ENCODE measurements around the gene TUBGCP2.

TUBGCP2 gene

GRCh38 chr10:133342942-133343341 is 34.3 kb upstream of the TUBGCP2 start:
- DNase-seq (ENCODE audit: low read depth in 1 of 2, low spot score in 1 of 2), result no peak

- no peak for DNase-seq (ENCODE audit: low read depth in 1 of 2, low spot score in 1 of 2)
These were observed 33.3 kb upstream of the TUBGCP2 start for GRCh38 chr10:133341983-133342382.

DNA sequence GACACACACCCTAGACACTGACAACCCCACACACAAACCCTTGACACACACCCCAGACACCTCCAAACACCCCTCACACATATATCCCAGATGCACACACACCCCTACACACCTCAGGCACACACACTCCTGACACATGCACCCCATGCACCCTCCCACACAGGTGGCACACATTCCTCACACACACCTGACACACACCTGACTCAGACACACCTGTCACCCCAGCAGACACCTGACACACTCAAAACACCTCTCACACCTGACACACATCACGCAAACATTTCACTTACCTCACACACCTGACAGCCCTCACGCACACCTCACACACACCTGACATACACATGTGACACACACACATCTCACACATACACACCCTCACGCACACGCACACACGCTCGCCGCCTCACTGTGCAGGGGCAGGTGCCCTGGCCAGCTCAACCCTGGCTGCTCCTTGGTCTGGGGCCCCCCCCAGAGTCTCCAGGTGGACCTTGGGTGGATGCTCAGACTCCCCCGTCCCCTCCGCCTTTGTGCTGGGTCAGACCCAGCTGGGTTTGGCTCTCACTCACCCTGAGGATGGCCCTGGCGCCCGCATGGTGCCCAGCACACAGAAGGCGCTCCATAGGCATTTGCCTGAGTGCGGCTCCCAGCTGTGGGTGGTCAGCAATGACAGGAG is 31.2 kb upstream of the TUBGCP2 start:
- no peak for DNase-seq (ENCODE audit: low read depth in 1 of 2, low spot score in 1 of 2)

DNA sequence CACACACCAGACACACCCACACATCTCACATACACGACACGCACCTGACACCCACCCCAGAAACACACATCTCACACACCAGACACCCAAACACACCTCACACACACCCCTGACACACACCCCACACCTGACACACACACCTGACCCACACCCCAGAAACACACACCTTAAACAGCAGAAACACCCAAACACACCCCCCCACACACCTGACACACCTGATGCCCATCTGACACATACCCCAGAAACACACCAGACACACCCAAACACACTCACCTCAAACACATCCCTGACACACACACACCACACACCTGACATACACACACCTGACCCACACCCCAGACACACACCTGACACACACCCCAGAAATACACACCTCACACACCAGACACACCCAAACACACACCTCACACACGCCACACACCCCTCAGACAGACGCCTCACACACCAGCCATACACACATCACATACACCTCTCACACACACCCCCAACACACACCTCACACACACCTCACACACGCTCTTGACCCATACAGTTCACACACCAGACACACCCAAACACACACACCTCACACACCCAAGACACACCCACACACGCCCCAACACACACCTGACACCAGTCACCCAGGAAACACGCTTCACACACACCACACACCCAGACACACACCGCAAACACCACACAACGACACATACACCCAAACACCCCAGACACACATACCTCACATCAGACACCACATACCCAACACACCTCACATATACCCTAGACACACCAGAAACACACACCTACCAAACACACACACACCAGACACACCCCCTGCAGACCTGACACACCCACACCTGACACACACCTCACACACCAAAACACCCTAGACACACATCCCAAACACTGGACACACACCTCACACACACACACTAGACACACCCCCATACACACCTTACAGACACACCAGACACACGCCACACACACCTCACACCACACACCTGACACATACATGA is 29.7 kb upstream of the TUBGCP2 start:
- no peak for DNase-seq (ENCODE audit: low read depth in 1 of 2, low spot score in 1 of 2)

GRCh38 chr10:133337370-133337725 is 28.7 kb upstream of the TUBGCP2 start:
- no peak for DNase-seq (ENCODE audit: low read depth in 1 of 2, low spot score in 1 of 2)

DNA sequence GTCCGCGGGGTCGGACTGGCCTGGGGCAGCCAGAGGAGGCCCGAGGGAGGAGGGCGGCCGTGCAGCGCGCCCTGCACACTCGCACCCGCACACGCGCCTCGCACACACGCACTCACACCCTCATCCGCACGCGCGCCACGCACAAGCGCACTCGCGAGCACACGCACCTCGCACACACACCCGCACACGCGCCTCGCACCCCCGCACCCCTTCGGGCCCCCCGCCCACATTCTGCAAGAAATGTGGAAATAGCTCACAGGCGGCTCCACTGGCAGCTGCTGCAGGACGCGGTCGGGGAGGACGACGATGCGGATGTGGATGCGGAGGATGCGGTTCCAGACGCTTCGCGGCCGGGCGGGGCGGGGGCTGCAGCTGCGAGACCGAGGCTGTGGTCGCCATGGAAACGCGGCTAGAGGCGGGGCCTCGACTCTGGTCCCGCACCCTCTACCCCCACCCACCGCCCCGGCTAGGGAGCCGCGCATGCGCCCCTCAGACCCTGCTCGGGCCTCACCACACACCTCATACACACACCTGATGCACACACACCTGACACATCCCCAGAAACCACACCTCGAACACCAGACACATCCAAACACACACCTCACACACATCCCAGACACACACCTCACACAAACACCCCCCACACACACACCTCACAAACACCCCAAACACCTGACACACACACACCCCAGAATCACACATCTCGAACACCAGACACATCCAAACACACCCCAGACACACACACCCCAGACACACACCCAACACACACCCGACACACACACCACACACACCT is 28.1 kb upstream of the TUBGCP2 start, which contains the start of gene CALY:
TSS of gene CALY (minus strand) at position 320 of the 793 bp plus-strand sequence. CDS start 7,907 bp downstream, outside the sequence.
- DNase-seq (ENCODE audit: low read depth in 1 of 2, low spot score in 1 of 2), result peak in 1 of 2 donors; percentile 53

DNA sequence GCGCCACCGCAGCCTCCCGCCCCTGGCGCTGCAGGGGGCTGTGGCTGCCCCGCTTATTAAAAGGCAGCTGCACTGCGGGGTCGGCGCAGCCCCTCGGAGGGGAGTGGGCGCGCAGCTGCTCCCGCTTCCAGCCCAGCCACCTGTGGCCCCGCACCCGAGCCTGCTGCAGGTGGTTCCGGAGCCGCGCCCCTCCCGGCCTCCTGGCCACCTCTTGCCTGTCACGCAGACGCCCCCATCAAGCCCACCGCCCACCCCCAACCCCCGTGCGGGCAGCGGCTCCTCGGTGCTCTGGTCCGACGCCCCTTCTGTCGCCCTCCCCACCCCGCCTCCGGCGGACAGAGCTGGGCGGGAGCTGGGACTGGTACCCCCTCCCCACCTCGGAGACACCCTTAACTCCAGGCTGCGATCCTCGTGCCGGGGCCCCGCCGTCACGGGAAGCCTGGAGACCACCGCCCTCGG is 27.5 kb upstream of the TUBGCP2 start:
- no peak for DNase-seq (ENCODE audit: low read depth in 1 of 2, low spot score in 1 of 2)

GRCh38 chr10:133335246-133336117 is 26.8 kb upstream of the TUBGCP2 start:
- DNase-seq (ENCODE audit: low read depth in 1 of 2, low spot score in 1 of 2), result peak in 1 of 2 donors; percentile 67

- no peak for DNase-seq (ENCODE audit: low read depth in 1 of 2, low spot score in 1 of 2)
These were observed 26.0 kb upstream of the TUBGCP2 start for GRCh38 chr10:133334503-133335245.

GRCh38 chr10:133332936-133333699 is 24.4 kb upstream of the TUBGCP2 start:
- no peak for DNase-seq (ENCODE audit: low read depth in 1 of 2, low spot score in 1 of 2)

- DNase-seq (ENCODE audit: low read depth in 1 of 2, low spot score in 1 of 2), result peak; percentile 82 to 84
These were observed 21.0 kb upstream of the TUBGCP2 start for GRCh38 chr10:133329491-133330202.

DNA sequence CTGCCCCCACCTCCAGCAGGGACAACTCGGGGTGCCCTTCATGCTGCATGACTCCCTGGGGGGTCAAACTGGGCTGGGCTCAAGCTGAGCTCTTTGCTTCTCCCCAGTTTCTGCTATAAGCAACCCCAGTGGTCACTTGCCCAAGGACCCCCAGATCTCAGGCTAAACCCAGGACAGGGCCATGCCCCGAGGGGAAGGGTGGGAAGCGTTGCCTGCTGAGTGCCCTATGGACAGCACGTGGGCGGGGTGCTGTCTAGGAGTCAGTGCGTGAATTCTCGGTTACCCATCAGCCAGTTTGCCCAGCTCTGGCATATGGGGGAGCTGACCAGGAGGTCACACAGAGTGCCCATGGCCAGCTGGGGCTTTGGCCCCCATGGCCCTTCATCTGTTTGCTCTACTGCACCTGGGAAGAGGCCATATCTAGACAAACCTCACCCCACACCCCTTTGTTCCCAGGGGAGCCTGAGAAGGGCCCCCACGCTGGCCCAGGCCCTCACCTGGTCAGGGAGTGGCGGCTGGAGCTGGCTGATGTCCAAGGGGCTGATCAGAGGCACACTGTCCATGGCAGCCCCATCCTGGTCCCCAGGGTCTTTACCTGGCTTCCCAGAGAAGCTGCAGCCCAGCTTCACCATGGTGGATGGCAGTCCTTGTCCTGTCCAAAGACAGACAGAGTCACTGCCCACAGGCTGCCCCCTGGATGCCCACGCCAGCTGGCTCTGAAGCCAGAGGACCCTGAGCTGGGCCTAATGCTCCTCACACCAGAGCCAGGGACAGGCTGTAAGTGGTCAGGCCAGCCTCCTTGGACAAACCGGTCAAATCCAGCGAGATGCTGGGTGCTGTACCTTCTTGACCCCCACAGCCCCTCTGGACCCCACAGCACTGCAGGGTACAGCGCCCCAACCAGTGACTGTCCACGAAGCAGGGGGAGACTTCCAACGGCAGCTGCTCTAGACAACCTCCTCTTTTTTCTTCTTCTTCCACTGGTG is 20.0 kb upstream of the TUBGCP2 start:
- no peak for DNase-seq (ENCODE audit: low read depth in 1 of 2, low spot score in 1 of 2)

GRCh38 chr10:133327651-133328357 is 19.1 kb upstream of the TUBGCP2 start:
- DNase-seq (ENCODE audit: low read depth in 1 of 2, low spot score in 1 of 2), result no peak

DNA sequence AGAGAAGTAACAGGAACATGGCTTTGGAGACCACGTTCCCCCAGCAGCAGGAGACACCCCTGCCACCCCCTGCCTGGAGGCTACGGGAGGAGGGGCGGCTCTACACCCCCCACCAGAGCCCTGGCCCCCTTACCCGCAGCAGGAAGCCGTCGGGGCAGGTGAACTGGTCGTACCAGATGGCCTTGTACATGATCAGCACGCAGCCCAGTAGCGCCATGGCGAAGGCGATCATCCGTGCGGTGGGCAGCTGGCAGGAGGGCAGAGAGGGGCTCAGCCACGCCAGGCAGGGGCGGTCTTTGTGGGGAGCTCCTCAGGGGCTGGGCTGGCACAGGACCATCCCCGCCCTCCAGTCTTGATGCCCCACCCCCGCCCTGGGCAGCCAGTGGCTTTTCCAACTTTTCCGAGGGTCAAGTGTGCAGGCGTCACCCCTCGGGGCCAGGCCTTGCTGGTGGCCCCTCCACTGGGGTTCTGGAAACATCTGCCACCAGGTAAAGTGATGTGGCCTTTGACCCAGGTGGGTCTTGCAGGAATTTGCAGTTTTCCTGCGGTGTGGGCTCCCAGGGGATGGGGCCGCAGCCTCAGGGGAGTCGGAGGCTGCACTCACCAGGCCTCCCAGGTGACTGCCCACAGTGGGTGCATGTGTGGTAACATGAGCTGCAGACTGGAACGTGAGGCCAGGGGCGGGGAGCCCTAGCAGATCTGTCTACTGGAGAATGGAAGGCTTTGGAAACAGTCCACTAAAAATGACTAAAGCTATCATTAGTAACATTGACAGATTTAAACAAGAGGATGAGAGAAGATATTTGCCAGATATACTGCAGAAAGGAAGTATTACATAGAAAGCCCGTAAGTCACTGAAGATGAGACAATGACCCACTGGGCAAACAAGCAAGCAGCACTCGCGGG is 18.3 kb upstream of the TUBGCP2 start:
- DNase-seq (ENCODE audit: low read depth in 1 of 2, low spot score in 1 of 2), result no peak

DNA sequence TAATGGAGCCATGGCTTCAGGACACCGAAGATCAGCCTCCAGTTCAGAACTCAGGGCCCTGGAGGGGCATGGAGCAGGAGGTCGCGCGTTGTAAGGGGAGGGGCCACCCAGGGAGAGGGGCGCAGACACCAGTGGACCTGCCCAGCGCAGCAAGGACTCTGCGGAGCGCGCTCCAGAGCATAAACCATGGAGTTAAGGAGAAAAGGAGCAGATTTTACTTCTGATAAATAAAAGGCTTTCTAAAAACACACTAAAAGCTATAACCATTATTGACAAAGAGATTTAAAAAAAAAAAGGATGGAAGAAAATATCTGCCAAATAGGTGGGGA is 17.5 kb upstream of the TUBGCP2 start:
- no peak for DNase-seq (ENCODE audit: low read depth in 1 of 2, low spot score in 1 of 2)
